HG02798 (cell line): ENCODE data around the gene TRIM31.
A peak's percentile ranks its signal among the peaks of the same experiment; 100 is the strongest.

ENCODE experiments used
- ATAC-seq: cut with Tn5 transposase; IDR thresholded peaks from one replicate; pipeline ENCODE4 v1.9.1; 2021; ENCODE audit warnings: mild to moderate bottlenecking; ENCODE audit not compliant: unreplicated experiment, poor library complexity

The TRIM31 gene, protein sequence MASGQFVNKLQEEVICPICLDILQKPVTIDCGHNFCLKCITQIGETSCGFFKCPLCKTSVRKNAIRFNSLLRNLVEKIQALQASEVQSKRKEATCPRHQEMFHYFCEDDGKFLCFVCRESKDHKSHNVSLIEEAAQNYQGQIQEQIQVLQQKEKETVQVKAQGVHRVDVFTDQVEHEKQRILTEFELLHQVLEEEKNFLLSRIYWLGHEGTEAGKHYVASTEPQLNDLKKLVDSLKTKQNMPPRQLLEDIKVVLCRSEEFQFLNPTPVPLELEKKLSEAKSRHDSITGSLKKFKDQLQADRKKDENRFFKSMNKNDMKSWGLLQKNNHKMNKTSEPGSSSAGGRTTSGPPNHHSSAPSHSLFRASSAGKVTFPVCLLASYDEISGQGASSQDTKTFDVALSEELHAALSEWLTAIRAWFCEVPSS

GRCh38 chr6:30113003-30113759 lies at the start of gene TRIM31:
TSS of gene TRIM31 (minus strand) at chr6:30113090. CDS start at chr6:30112805, 285 bp downstream.
- peak; percentile 62 for ATAC-seq

- no peak for ATAC-seq
These were observed 49.6 kb upstream of the TRIM31 start for GRCh38 chr6:30162265-30163089.

DNA sequence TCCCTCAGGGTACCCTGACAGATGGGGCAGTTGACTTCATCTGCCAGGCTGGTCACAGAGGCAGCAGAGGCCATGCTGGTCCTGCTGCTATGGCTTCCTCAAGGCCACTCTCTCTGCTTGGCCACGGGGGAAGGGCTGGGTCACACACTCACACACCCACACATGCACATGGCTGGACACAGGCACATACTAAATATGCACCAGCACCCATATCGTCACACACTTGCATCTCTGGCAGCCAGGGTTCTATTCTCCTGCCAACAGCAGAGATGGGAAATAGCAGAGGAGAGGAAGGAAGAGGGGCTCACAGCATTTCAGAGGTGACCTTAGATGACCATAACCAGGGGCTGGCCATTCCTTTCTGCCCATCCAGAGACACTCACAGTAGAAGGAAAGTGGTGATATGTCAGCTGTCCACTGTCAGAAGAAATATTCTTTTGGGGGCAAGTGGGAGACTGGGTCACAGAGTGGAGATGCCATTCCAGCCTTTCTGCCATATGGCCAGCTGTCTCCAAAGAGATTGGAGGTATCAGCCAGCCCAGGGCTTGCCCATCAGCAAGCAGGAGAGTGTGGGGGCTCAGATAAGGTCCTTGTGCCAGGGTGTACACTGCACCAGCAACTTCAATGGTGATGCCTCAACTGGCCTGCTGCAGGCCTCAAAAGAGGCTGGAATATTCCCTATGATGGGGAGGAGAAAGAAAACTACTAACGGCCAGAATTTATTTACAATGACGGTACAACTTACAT lies 48.1 kb upstream of the TRIM31 start, which contains the start of gene TRIM10:
Gene TRIM10, minus strand, starts transcription at position 427 of the 747 bp plus-strand sequence. Its CDS starts 353 bp downstream, at position 74.
- ATAC-seq = no peak

DNA sequence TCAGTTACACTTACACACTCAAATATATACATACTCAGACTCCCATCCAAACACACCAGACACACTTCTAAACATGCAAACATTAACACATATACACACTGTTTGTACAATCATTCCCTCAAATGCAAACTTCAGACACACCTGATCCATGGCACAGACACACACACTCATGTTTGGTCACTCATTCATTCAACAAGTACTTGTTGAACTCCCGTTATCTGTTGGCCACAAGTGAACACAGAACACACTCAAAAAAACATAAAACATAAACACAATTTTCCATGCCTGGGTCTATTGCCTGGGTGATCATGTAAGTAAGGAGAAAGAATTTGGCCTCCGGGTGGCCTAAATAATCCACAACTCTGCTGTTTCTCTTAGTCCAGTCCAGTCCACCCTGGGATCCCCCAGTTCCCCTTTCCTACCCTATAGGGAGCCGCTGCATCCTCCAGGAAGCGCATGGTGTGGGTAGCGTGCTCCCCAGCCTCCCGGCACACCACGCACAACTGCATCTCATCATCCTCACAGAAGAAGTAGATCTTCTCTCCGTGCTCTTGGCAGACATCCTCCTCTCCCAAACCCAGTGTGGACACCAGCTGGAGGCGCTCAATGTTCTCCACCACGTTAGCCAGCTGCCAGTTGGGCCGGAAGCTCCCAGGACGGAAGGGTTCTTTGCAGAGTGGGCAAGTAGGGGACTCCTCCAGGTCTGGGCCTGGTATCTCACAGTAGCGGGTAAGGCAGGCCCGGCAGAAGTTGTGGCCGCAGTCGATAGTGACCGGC lies 47.3 kb upstream of the TRIM31 start:
- no peak for ATAC-seq

DNA sequence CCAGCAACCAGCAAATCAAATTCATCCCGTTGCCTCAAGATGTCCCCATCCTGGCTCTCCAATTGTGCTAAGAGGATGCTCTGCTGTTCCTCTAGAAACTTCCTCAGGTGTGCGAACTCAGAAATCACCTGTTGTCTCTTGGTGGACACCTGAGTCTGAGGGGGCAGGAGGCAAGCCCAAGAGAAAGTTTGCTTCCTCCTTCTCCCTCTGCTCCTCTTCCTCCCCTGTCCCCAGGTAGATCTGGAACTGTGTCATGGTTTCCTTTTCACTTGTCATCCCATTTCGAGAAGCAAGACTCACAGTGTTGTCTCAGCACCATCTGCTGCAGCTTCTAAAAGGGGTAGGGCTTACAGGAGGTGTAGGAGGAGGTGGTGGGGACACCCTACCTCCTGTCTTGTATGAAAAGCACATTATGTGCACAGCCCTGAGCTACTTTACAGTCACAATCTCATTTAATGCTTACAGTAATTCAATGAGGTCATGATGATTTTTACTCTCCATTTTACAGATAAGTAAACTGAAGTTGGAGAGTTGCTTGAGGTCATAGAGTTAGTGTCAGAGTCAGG lies 45.7 kb upstream of the TRIM31 start:
- ATAC-seq = no peak

DNA sequence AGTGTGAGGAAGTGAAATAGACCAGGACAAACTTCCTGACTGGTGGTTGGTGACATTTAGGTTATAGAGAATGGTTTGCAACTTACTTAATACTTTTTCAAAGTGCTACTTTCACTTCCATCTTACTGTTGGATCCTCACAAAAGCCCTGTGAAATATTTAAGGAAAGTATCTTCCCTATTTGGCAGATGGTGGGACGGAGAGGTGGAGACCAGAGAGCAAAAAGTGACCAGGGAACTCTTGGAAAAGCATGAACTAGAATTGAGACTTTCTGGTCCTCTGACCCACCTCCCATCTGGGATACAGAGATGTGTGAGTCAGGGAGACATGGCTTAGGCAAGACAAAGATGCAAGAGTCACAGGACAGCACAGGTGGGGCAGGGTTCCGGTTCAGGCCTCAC lies 45.1 kb upstream of the TRIM31 start:
- ATAC-seq = no peak

GRCh38 chr6:30157581-30157980 lies 44.7 kb upstream of the TRIM31 start:
- ATAC-seq = no peak

GRCh38 chr6:30156774-30157173 lies 43.9 kb upstream of the TRIM31 start:
- no peak for ATAC-seq

GRCh38 chr6:30156262-30156599 lies 43.3 kb upstream of the TRIM31 start:
- no peak for ATAC-seq

- ATAC-seq = no peak
These were observed 42.8 kb upstream of the TRIM31 start for GRCh38 chr6:30155520-30156261.

DNA sequence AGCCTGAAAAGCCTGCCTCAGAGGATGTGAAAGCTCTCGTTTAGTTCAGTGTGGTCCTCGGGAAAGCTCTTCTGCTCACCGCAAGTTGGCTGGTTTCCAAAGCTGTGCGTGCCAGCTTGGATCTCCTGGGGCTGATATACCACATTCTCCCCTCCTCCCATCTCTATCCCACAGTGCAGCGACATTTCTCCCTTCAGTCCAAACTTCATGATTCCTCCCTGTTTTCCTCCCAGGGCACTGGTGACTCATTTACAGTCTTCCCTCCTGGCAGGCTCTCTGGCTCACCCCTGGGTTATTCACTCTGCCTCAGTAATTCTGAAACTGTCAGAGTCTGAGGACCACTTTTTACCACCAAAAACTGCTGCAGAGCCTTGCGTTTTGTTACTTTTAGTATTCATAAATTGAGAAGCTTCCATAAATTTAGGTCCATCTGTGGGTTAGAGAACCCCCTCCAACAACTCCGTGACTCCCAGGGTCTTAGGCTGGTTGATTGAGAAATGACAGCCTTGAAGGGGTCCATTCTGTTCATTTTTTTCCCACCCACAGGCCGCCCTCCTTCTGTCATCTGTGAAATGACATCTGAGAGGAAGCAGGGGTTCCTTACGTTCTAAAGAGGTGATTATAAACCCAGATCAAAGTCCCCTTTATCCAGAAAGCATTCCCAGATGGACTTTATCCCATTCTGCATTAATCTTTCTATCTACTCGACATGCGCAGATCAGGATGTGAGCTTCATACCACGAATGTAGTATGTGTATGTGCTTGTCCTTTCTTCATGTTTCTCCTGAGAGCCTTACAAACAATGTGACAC lies 42.0 kb upstream of the TRIM31 start:
- no peak for ATAC-seq

DNA sequence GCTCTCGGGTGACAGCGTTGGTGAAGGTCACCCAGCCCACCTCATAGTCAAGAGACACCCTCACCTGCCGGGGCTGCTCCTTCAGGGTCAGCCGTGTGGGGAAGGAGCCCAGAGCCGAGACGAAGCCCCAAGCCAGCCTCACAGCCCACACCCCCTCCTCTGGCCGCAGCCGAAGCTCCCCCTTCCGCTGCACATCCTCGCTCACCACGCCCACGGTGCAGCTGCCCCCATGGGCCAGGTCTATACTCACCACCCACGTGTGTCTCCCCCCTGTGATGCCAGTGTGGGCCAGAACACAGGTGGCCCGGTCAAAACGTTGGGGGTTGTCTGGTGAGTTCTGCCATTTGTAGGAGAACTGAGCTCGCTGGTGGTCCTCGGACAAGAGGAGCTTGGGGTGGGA lies 41.2 kb upstream of the TRIM31 start:
- no peak for ATAC-seq

DNA sequence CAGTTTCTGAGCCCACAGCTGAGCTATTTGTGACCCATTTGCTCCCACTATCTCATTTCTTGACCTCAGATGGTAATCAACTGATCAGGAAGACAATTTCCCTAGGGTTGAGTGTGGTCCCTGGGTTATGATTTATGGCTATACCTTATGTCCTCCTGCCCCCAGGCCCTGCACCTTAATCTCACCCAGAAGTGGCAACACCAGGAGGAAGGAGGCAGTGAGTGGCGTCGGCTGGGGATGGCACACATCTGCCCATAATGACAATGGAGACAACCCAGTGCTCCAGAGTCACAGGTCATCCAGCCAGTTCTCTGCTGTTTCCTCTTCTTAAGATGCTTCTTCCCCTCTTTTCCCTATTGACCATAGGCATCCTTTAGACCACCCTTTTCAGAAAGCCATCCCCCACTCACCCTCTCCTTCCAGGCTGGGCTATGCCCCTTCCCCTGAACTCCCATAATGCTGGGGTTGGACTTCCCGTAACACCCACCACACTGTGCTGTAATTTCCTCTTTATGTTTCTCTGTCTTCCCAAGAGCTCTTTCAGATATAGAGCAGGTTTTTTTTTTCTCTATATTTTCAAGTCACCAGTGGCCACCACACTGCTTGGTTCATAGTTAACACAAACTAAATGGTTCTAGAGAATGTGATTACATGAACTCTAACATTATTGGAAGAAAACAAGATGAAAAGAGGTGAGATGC lies 40.2 kb upstream of the TRIM31 start:
- ATAC-seq = no peak

GRCh38 chr6:30152016-30152673 lies 39.3 kb upstream of the TRIM31 start:
- ATAC-seq = no peak

DNA sequence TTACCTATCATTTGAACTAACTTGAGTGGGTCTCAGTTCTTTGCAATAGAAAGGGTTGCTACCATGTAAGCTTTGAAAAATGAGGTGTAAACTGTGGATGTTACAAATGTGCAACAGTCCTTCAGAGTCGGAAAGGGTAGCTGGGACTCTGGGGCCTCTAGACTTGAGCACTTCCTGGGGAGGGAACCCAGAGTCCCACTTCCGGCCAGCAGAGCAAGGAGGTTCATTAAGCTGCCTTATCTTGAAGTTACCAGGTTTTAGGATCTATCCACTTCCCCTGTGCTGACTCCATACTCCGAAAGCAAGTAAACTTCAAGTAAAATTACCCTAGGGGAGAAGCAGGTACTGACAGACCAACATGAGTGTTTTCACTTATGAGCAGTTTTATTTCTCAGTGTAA lies 38.7 kb upstream of the TRIM31 start:
- ATAC-seq = no peak

DNA sequence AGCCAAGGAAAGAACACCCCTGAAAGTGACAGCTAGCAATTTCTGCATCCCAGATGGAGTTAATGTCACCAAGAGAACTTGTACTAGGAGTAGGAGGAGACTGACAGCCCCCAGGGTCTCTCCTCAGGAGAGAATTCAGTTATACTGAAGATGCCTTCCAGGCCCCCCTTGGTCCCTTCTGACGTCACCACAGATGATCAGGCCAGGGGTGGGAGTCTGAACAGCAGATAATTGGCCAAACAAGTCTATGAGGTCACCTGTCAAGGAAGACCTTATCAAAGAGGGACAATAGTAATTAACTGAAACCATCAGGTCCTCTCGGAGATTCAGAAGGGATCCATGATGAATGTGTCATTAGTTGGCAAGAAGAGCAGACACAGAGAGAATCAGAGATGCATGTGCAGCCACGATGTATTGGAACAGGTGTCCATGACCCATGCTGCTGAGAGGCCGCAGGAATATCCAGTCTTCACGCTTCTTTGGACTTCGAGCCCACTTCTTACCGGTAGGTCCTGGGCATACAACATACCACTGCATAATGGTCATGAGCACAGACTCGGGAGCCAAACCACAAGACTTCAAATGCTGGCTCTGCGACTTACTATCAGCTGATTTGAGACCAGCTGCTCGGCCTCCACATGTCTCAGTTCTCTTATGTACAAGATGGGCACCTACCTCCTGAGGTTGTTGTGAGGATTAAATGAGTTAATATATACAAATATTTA lies 37.9 kb upstream of the TRIM31 start:
- ATAC-seq = no peak
